NK-92 (cell line): ENCODE measurements around the gene VASN.
"Not testable (repeated sequence)": the region's sequence is repeated elsewhere in the genome, so short reads cannot be mapped to it uniquely, and the experiment has no call there.

Experiments used
- DNase-seq: peaks from one replicate; lab custom pipeline; 2025; ENCODE audit not compliant: unreplicated experiment; lab: John Stamatoyannopoulos, UW

The VASN gene

GRCh38 chr16:4371357-4372000 lies at the start of gene VASN:
VASN (plus strand) TSS chr16:4371848; CDS start chr16:4380878, 9,030 bp downstream.
- no peak for DNase-seq

- no peak for DNase-seq
Observed at GRCh38 chr16:4322121-4323052, 49.3 kb upstream of the VASN start.

- no peak for DNase-seq
Observed at GRCh38 chr16:4323071-4323844, 48.4 kb upstream of the VASN start.

- no peak for DNase-seq
Observed at GRCh38 chr16:4323845-4324488, 47.7 kb upstream of the VASN start.

GRCh38 chr16:4324492-4325252 lies 47.0 kb upstream of the VASN start:
- no peak for DNase-seq

GRCh38 chr16:4325253-4325758 lies 46.3 kb upstream of the VASN start:
- DNase-seq, result no peak

GRCh38 chr16:4327386-4328045 lies 44.1 kb upstream of the VASN start:
- no peak for DNase-seq

GRCh38 chr16:4328046-4328781 lies 43.4 kb upstream of the VASN start:
- no peak for DNase-seq

GRCh38 chr16:4328782-4329775 lies 42.6 kb upstream of the VASN start:
- no peak for DNase-seq

GRCh38 chr16:4330277-4330874 lies 41.3 kb upstream of the VASN start:
- no peak for DNase-seq

- no peak for DNase-seq
Observed at GRCh38 chr16:4332083-4332482, 39.6 kb upstream of the VASN start.

- no peak for DNase-seq
Observed at GRCh38 chr16:4332623-4333307, 38.9 kb upstream of the VASN start.

GRCh38 chr16:4333308-4333638 lies 38.4 kb upstream of the VASN start:
- no peak for DNase-seq

GRCh38 chr16:4333714-4334113 lies 37.9 kb upstream of the VASN start:
- not testable (repeated sequence) for DNase-seq

- DNase-seq, result no peak
Observed at GRCh38 chr16:4334724-4335495, 36.7 kb upstream of the VASN start.
